Hematopoietic multipotent progenitor cell treated with erythropoietin and hydrocortisone succinate and interleukin-3 and kit ligand, for 4 days (in vitro differentiated cells): ENCODE results near the gene DUSP28.

ENCODE experiments used
- DNase-seq: peaks from one replicate; pipeline ENCODE4 v3.0.0-alpha.2; 2015

The DUSP28 gene

DNA sequence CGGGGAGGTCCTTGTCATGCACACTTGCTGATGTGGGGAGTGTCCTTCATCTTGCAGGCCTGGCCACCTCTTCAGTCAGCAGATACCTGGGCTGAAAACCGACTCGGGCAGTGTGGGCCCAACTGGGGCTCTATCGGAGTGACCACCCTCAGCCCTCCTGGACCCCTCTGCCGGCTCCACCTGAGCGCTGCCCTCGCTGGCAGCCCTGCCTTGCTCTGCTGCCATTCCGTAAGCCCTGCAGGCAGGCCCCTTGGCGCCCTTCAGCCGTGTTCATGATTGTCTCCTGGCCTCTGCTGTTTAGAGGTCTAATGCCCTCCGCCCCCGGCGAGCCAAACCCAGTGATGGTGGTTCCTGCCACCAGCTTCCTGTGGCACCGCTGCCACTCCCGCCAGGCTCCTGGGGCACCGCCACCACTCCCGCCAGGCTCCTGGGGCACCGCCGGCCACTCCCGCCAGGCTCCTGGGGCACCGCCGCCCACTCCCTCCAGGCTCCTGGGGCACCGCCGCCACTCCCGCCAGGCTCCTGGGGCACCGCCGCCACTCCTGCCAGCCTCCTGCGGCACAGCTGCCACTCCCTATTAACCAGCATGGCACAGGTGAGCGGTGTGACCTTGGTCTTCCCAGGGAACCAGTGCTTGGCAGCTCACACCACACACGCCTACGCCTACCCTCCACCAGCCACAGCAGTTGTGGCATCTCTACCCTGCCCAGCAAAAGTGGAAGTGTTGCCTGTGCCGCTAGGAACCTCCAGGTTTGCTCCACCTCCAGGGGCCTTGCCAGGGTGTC is 42.3 kb downstream of the DUSP28 start:
- no peak for DNase-seq

DNA sequence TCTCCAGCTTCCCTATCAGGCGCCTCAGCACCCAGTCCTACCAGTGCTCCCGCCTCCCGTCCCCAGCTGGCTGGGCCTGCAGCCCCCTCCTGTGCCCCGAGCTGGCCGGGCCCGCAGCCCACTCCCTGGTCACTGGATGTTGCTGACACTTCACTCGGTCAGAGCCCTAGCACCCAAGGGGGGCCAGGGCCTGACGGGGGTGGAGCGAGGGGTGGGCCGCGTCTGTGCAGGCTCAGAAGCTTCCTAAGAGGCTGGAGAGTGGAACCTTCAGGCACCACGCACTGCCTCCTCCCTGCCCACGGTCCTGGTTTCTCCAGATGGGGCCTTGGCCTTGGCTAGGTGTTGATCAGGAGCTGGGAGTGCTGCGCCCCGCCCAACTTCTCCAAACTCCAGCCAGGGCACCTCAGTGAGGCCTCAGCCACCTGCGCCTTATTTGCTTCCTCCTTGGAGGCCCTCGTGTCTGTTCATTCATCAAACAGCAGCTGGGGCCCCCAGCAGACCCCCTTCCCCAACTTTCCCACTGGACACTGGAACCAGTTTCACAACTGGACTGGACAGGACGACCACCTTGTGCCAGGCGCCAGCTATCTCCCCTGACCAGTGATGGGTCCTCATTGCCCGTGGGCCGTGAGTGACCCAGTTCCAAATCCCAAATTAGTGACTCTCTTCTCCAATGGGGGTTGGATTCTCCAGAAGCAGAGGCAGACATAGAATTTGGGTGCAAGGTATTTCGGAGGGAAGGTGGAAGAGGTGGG is 43.1 kb downstream of the DUSP28 start:
- no peak for DNase-seq

DNA sequence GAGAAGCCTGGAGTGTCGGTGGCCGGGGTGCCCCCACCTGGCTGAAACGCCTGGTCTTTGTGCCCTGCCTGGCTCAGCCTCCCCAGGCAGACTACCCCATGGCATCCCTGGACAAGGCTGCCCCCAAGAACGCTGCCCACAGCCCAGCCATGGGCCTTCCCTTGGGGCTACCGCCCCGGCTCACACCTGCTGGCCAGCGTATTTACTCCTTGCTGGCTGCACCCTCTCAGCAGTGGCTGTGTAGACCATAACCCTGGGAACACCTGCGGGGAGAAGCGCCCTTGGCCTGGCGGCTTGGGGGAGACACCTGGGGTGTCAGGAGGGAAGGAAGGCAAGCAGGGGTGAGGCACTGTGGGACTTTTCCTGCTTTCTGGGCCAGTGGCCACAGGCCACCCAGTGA is 43.7 kb downstream of the DUSP28 start:
- no peak for DNase-seq

- peak; percentile 60 for DNase-seq
Measured at GRCh38 chr2:240604291-240604938, 44.3 kb downstream of the DUSP28 start.

DNA sequence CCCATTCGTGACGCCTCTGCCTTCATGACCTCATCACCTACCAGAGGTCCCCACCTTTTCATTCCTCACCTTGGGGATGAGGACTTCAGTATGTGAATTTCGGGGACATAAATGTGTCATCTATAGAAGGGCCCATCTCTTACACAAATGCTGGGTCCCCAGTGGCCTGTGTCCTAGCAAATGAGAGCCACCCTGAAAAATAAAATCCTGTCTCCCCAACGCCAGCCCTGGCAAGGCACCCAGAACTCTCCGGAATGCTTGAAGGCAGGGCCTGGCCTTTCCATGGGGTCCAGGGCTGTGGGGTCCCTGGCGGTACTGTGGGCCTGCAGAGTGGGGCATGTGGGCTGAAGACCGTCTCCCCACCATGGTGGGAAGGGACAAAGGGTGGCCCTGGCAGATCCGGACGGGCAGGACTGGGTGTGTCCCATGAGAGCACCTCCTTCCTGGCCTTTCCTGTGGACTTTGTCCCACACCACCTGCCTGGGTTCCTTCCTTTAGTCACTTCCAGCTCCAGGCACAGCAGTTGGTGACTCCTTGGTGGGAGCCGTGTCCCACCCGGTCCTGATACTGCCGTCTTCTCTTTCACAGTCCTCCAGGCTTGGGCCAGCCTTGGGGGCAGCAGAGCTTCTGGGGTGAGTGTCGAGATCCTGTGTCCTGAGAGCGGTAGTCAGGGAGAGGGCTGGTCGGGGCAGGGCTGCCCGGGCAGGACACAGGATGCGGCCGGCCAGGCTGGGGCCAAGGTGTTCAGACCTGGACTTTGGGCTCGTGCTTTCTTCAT is 45.0 kb downstream of the DUSP28 start:
- no peak for DNase-seq

- no peak for DNase-seq
Measured at GRCh38 chr2:240605867-240606743, 45.9 kb downstream of the DUSP28 start.

DNA sequence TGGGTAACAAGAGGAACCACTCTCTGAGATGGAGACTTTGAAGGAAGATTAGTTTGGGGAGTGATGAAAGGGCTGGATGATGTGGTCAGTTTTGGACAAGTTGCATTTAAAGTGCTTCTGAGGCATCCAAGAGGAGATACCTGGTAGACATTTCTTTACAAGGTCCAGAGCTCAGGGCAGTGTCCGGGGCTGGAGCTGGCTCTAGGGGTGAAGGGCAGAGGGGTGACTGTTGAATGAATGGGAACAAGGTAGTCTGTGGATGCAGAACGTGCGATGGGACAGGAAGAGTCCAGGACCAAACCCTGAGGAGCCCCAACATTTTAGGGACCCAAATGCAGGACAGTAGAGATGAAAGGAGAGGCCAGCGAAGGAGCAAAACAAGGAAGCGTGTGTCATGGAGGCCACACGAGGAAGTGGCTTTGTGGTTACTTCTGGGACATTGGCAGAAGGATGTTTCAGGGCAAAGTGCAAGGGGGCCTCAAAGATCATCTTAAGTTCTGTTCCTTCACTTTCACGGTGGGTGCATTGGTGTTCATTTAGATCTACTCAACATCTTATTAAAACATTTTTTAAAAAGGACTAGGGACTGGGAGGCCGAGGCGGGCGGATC is 51.5 kb downstream of the DUSP28 start:
- peak; percentile 80 for DNase-seq
